Muscle of back (tissue), 13 donors: ENCODE results near the gene CFTR. TPM values are rescaled to one million over a fixed set of nuclear protein-coding genes. Genes with fewer than 3 reads are reported as not detected.
"Not testable (repeated sequence)": the region's sequence is repeated elsewhere in the genome, so short reads cannot be mapped to it uniquely, and the experiment has no call there.

Source experiments
- DNase-seq, 3 donors: peaks; one replicate each; pipeline versions ENCODE4 v3.0.0 to v3.0.0-alpha.2; 2013
- long read RNA-seq, 9 donors: transcript quantifications; one replicate each; lab custom pipeline, GENCODE V29; 2026
- polyA plus RNA-seq, 10 donors: library from polyadenylated mRNA; unstranded; fragments of 120-200 nt; gene quantifications; one replicate each; pipeline ENCODE4 v1.2.1, GENCODE V29; 2013; ENCODE audit not compliant: insufficient read length in 10 of 10

The CFTR gene
- 1 to 10 TPM in 2 of 10 donors, under 1 TPM in 8; 0.17 to 1.3 (median 0.43) TPM for polyA plus RNA-seq
- long read RNA-seq, donor 1, result 0 reads
- long read RNA-seq, donor 2, result 0 reads
- long read RNA-seq, donor 3, result 0 reads
- long read RNA-seq, donor 4, result 0 reads
- long read RNA-seq, donor 5, result 0 reads
- long read RNA-seq, donor 6, result 0 reads
- long read RNA-seq, donor 7, result 0 reads
- long read RNA-seq, donor 8, result 0 reads
- long read RNA-seq, donor 9, result 0 reads

GRCh38 chr7:117479225-117480054 is at the start of gene CFTR:
Gene CFTR, plus strand, starts transcription at chr7:117480025. Its CDS starts 70 bp downstream, at chr7:117480095.
- peak in 1 of 3 donors; percentile 7 for DNase-seq

- DNase-seq, result no peak
Observed at GRCh38 chr7:117435475-117436043, 44.3 kb upstream of the CFTR start.

- no peak for DNase-seq
Observed at GRCh38 chr7:117444646-117445045, 35.2 kb upstream of the CFTR start.

GRCh38 chr7:117445206-117445605 is 34.6 kb upstream of the CFTR start:
- DNase-seq, result no peak

GRCh38 chr7:117446220-117446815 is 33.5 kb upstream of the CFTR start:
- DNase-seq, result no peak

- no peak for DNase-seq
Observed at GRCh38 chr7:117448655-117449054, 31.2 kb upstream of the CFTR start.

- peak; percentile 7 to 18 (median 9) for DNase-seq
Observed at GRCh38 chr7:117458977-117459583, 20.7 kb upstream of the CFTR start.

GRCh38 chr7:117459735-117460134 is 20.1 kb upstream of the CFTR start:
- DNase-seq, result no peak

GRCh38 chr7:117460815-117461214 is 19.0 kb upstream of the CFTR start:
- not testable (repeated sequence) for DNase-seq

- no peak for DNase-seq
Observed at GRCh38 chr7:117468174-117468573, 11.7 kb upstream of the CFTR start.

GRCh38 chr7:117470777-117471176 is 9.0 kb upstream of the CFTR start:
- DNase-seq, result no peak

- no peak for DNase-seq
Observed at GRCh38 chr7:117472335-117472734, 7.5 kb upstream of the CFTR start.

- DNase-seq, result no peak
Observed at GRCh38 chr7:117476557-117477215, 3.1 kb upstream of the CFTR start.

- DNase-seq, result no peak
Observed at GRCh38 chr7:117478836-117479224, 995 bp upstream of the CFTR start.

GRCh38 chr7:117480055-117480362 is 184 bp downstream of the CFTR start:
- no peak for DNase-seq

- DNase-seq, result no peak
Observed at GRCh38 chr7:117480978-117481377, 1.2 kb downstream of the CFTR start.

- DNase-seq, result peak in 1 of 3 donors; percentile 5
Observed at GRCh38 chr7:117485118-117485620, 5.3 kb downstream of the CFTR start.

GRCh38 chr7:117489016-117489415 is 9.2 kb downstream of the CFTR start:
- no peak for DNase-seq

GRCh38 chr7:117489430-117489829 is 9.6 kb downstream of the CFTR start:
- DNase-seq, result no peak

GRCh38 chr7:117489911-117490310 is 10.1 kb downstream of the CFTR start:
- no peak for DNase-seq

GRCh38 chr7:117492649-117493048 is 12.8 kb downstream of the CFTR start:
- DNase-seq, result no peak

GRCh38 chr7:117493460-117493859 is 13.6 kb downstream of the CFTR start:
- no peak for DNase-seq
